ENCODE data around the gene SEPTIN7. TPM values are rescaled to one million over a fixed set of nuclear protein-coding genes. Genes with fewer than 3 reads are reported as not detected.

The SEPTIN7 gene
- total and polyA plus RNA-seq, 9 of the 15 experiments (the other 6 are each of a cell fraction or from before 2014, with no cell fraction given) = 95.0 to 268 (median 163) TPM

- H3K4me3 ChIP-seq = no peak overlapping the region
- no peak for ATAC-seq
- FAIRE-seq = no peak
- H3K9ac ChIP-seq (ENCODE audit: insufficient read depth in 1 of 2, low read depth in 2 of 2, low read length in 2 of 2) = no peak overlapping the region
- DNase-seq (ENCODE audit: extremely low read depth in 1 of 4, low spot score in 3 of 4) = no peak
- H4K20me1 ChIP-seq (replicated peaks; ENCODE audit: control insufficient read depth, insufficient read depth, low read length) = peaks cover 6% of the 10 kb centered on the region
- H3K4me2 ChIP-seq (ENCODE audit: insufficient read depth, low read length) = no peak overlapping the region
- 50% methylated on average over 3 of the region's 3 CpGs for WGBS (ENCODE audit: insufficient coverage, low coverage, missing lambda C conversion rate)
- H3K9me1 ChIP-seq (ENCODE audit: control insufficient read depth, insufficient read depth, low read length) = no peaks in the 10 kb centered on the region
- no TSS peak for BruUV-seq (replicated peaks)
- H3K36me3 ChIP-seq (ENCODE audit: control insufficient read depth, insufficient read depth, low read length) = peaks cover 2% of the 10 kb centered on the region; the same call in 1 of the 3 replicates
- H3K27me3 ChIP-seq (ENCODE audit: control insufficient read depth in 2 of 2, insufficient read depth in 2 of 2, low read length in 2 of 2) = no peaks in the 10 kb centered on the region
- ChIA-PET CTCF (ENCODE audit: low intra/inter-chr PET ratio) (no interaction called here), POLR2A (interaction anchor here (0.6 kb wide), 1 partner anchor 19 kb away, joined by 3 read pairs; no protein-coding TSS in a partner anchor)
- no peak overlapping the region for H2AFZ ChIP-seq (ENCODE audit: low read depth, low read length)
- intact Hi-C loops (cut with micrococcal nuclease) = no loop called here
- H3K4me1 ChIP-seq (replicated peaks in 1 of 2; ENCODE audit: control insufficient read depth in 2 of 2, insufficient read depth in 2 of 2, low read length in 2 of 2) = peaks cover 3 to 12% of the 10 kb centered on the region in 2 experiments; a peak in 3 of 5 replicates
- no peaks in the 10 kb centered on the region for H3K9me3 ChIP-seq (replicated peaks; ENCODE audit: control insufficient read depth, insufficient read depth, low read depth, low read length)
- TF ChIP-seq, protein P1, sequence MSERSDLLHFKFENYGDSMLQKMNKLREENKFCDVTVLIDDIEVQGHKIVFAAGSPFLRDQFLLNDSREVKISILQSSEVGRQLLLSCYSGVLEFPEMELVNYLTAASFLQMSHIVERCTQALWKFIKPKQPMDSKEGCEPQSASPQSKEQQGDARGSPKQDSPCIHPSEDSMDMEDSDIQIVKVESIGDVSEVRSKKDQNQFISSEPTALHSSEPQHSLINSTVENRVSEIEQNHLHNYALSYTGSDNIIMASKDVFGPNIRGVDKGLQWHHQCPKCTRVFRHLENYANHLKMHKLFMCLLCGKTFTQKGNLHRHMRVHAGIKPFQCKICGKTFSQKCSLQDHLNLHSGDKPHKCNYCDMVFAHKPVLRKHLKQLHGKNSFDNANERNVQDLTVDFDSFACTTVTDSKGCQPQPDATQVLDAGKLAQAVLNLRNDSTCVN (CRISPR knock-in tag; IDR thresholded peaks at IDR 0.05) = no peak
- no peak for TF ChIP-seq SP1 (CRISPR knock-in tag; IDR thresholded peaks at IDR 0.05)
- no peak for TF ChIP-seq MTF1 (CRISPR knock-in tag; IDR thresholded peaks at IDR 0.05; ENCODE audit: borderline replicate concordance)
- no peak overlapping the region for H3K27ac ChIP-seq (ENCODE audit: extremely low read depth, low read depth, low read length)
- in situ Hi-C loops (cut with MboI) = no loop called here
- peaks cover 93% of the 10 kb centered on the region for H3K79me2 ChIP-seq (ENCODE audit: control insufficient read depth, insufficient read depth, low read length)
Measured at GRCh38 chr7:35805876-35806275, 5.0 kb downstream of the SEPTIN7 start.

GRCh38 chr7:35816514-35816913 is 15.7 kb downstream of the SEPTIN7 start:
- in situ Hi-C loops (cut with MboI) = no loop called here

More at GRCh38 chr7:35816514-35816913, 15.7 kb downstream of the SEPTIN7 start:
- no peak for FAIRE-seq
- Histone ChIP-seq H3K9ac (ENCODE audit: insufficient read depth in 1 of 2, low read depth in 2 of 2, low read length in 2 of 2) (no peak overlapping the region), H3K4me2 (ENCODE audit: insufficient read depth, low read length) (no peak overlapping the region), H3K36me3 (ENCODE audit: control insufficient read depth, insufficient read depth, low read length) (no peaks in the 10 kb centered on the region), H3K79me2 (ENCODE audit: control insufficient read depth, insufficient read depth, low read length) (peaks cover 96% of the 10 kb centered on the region), H2AFZ (ENCODE audit: low read depth, low read length) (no peak overlapping the region), H3K27ac (ENCODE audit: extremely low read depth, low read depth, low read length) (no peak overlapping the region), H3K27me3 (ENCODE audit: control insufficient read depth in 2 of 2, insufficient read depth in 2 of 2, low read length in 2 of 2) (no peaks in the 10 kb centered on the region), H3K4me1 (replicated peaks in 1 of 2; ENCODE audit: control insufficient read depth in 2 of 2, insufficient read depth in 2 of 2, low read length in 2 of 2) (no peaks in the 10 kb centered on the region), H3K9me1 (ENCODE audit: control insufficient read depth, insufficient read depth, low read length) (no peaks in the 10 kb centered on the region), H3K9me3 (replicated peaks; ENCODE audit: control insufficient read depth, insufficient read depth, low read depth, low read length) (peaks cover 4% of the 10 kb centered on the region; the same call in 1 of the 2 replicates), H4K20me1 (replicated peaks; ENCODE audit: control insufficient read depth, insufficient read depth, low read length) (no peaks in the 10 kb centered on the region; the same call in 1 of the 2 replicates), H3K4me3 (no peak overlapping the region)
- TF ChIP-seq ZNF408 (CRISPR knock-in tag; IDR thresholded peaks at IDR 0.05; ENCODE audit: low read depth) (no peak), PKNOX1 (IDR thresholded peaks at IDR 0.05) (no peak), LCOR (CRISPR knock-in tag; IDR thresholded peaks at IDR 0.05) (no peak), SAFB2 (IDR thresholded peaks at IDR 0.05; ENCODE audit: borderline replicate concordance, low read depth, low read length, severe bottlenecking) (no peak), FOXJ3 (CRISPR knock-in tag; IDR thresholded peaks at IDR 0.05) (no peak), NFYB (IDR thresholded peaks at IDR 0.05; ENCODE audit: extremely low read depth, insufficient read length) (no peak), GATAD2B (IDR thresholded peaks at IDR 0.05; ENCODE audit: borderline replicate concordance) (no peak)
- intact Hi-C loops (cut with micrococcal nuclease) = no loop called here
- CTCF ChIA-PET (ENCODE audit: low intra/inter-chr PET ratio) = no interaction called here
- DNase-seq (ENCODE audit: extremely low read depth in 1 of 4, low spot score in 3 of 4) = no peak
- BruUV-seq (replicated peaks) = no TSS peak
- ATAC-seq = no peak
- POLR2A ChIA-PET = no interaction called here
- WGBS (ENCODE audit: insufficient coverage, low coverage, missing lambda C conversion rate) = 69% methylated on average over 1 of the region's 1 CpG

All from K562 (cell line).